Muscle of arm (tissue), 12 donors: Measurements from ENCODE around the gene IL21. TPM values are rescaled to one million over a fixed set of nuclear protein-coding genes. Genes with fewer than 3 reads are reported as not detected.
"Not testable (repeated sequence)": the region's sequence is repeated elsewhere in the genome, so short reads cannot be mapped to it uniquely, and the experiment has no call there.

Source experiments
- DNase-seq: peaks from one replicate; pipeline ENCODE4 v3.0.0-alpha.2; 2013
- polyA plus RNA-seq, 12 donors: library from polyadenylated mRNA; unstranded; fragments of 120-200 nt; gene quantifications; one replicate each; pipeline ENCODE4 v1.2.1, GENCODE V29; 2013; ENCODE audit not compliant: insufficient read length in 12 of 12

Gene IL21
- polyA plus RNA-seq, 12 donors, result not detected

- no peak for DNase-seq
Observed at GRCh38 chr4:122577808-122578781, 42.8 kb downstream of the IL21 start.

DNA sequence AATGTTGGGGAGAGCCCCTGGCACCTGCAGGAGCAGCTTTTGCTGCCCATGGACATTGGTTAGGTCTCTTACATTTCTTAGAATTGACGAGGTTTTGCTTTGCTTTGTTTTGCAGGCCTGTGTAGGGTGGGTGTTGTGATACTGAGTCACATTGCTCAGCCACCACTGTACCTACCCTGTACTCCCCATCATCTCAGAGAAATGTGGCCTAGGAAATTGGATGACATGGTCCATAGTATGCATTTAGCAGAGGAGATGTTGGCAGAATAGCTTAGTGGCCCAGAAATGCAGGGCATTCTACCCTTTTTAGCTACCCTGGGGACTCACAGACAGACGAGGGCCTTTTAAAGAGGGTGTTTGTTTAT is 43.7 kb downstream of the IL21 start:
- no peak for DNase-seq

DNA sequence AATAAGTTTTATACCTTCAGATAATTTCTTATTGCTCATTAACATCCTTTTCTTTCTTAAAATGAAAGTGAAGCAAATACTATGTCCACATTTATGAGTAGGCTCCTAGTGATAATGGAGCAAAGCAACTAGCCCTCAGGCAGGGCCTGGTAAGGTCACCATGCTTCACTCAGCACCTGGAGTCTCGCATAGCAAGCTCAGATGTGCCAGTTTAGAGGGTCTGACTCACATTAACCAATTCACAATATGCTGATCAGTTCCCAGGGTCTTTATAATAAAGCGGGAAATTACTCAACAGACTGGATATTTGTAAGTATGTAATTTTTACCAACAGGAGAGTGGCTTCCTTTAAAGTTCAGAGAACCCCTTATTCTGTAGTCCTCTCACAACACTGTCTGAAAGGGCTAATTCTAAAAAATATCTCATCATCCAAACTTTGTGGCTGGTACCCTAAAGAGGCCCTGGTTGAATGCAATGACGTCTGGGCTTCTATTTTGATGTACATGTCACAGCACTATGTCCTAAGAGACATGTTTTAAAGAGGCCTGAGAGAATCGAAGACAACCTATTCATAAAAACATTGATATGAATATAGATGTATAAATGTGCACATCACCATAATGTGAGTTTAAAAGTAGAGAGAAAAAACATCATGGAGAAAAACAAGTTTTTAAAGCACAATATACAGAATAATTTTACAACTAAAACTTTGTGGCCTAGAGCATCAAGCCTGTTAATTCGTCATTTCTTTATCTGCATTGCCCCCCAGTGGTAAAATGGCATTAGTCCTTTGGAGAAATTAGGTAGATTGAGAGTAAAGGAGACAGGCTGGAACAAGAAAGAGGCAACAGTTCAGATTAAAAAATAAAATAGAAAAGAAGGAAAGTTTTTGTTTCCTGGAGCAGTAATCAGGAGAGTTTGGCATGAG is 44.3 kb downstream of the IL21 start:
- peak; percentile 28 for DNase-seq

DNA sequence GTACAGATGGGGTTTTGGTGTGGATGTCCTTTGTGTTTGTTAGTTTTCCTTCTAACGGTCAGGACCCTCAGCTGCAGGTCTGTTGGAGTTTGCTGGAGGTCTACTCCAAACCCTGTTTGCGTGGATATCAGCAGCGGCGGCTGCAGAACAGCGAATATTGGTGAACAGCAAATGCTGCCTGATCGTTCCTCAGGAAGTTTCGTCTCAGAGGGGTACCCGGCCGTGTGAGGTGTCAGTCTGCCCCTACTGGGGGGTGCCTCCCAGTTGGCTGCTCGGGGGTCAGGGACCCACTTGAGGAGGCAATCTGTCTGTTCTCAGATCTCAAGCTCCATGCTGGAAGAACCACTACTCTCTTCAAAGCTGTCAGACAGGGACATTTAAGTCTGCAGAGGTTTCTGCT is 46.5 kb downstream of the IL21 start:
- not testable (repeated sequence) for DNase-seq

DNA sequence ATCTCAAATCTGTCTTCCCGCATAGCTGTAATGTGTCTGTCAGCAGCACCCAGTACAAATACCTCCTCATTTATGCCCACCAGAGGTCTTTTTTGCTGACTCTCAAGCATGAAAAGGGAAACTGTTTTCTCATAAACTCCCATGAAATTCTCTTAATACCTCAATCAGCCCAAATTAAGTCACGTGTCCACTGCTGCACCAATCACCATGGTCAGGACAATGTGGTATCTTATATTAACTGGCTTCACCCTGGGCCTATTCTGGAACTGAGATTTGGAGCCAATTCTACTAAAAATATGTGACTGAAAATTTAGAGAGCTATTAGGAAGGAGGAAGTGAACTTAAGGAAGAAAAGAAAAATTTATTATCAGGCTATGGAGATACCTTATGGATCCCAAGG is 58.4 kb downstream of the IL21 start:
- DNase-seq, result no peak

Other genes starting within 250 kb of the IL21 start
- not detected for gene ADAD1, start 242.1 kb downstream of the IL21 start, polyA plus RNA-seq
- gene IL2, start 164.3 kb downstream of the IL21 start, polyA plus RNA-seq, result not detected
- gene BBS12, start 111.6 kb upstream of the IL21 start, polyA plus RNA-seq, result 1 to 10 TPM in 11 of 12 donors, not detected in 1; 3.4 to 6.4 (median 4.5) TPM
- 10 to 100 TPM in 5 of 12 donors, 1 to 10 TPM in 6, not detected in 1; 6.8 to 12.5 (median 9.7) TPM for gene FGF2, start 205.8 kb upstream of the IL21 start, polyA plus RNA-seq